Thoracic aorta (tissue), 2 donors: ENCODE data around the gene HPS1. TPM values are rescaled to one million over a fixed set of nuclear protein-coding genes. Genes with fewer than 3 reads are reported as not detected.
"Not testable (repeated sequence)": the region's sequence is repeated elsewhere in the genome, so short reads cannot be mapped to it uniquely, and the experiment has no call there.

ENCODE experiments used
- ATAC-seq: fragments of 150-250 bp; one replicate; pipeline ENCODE4 v1.8.0; 2017; ENCODE audit warnings: low read depth; ENCODE audit not compliant: insufficient number of reproducible peaks, low FRiP score
- DNase-seq: peaks from one replicate; pipeline ENCODE4 v3.0.0-alpha.2; 2020; ENCODE audit warnings: low spot score
- H3K27ac ChIP-seq, 2 donors: fragments of 200-600 bp; sonication (generic); 1 replicate in 1 of 2; 2 replicates in 1 of 2; pipeline ENCODE4 v1.5.1; 2016; ENCODE audit warnings: mild to moderate bottlenecking in 2 of 2, moderate library complexity in 2 of 2
- H3K27me3 ChIP-seq: fragments of 200-600 bp; sonication (generic); replicated peaks from 2 replicates; pipeline ENCODE4 v1.6.0; 2016; ENCODE audit warnings: mild to moderate bottlenecking; ENCODE audit not compliant: insufficient read depth
- H3K36me3 ChIP-seq: fragments of 200-600 bp; sonication (generic); one replicate; pipeline ENCODE4 v1.5.1; 2016
- H3K4me1 ChIP-seq, 2 donors: fragments of 200-600 bp; sonication (generic); 1 replicate in 1 of 2; 2 replicates in 1 of 2; pipeline versions ENCODE4 v1.5.1 to v1.6.0; 2016; ENCODE audit warnings: low read depth in 2 of 2, mild to moderate bottlenecking in 1 of 2; ENCODE audit not compliant: control insufficient read depth in 1 of 2
- H3K4me3 ChIP-seq: fragments of 200-600 bp; sonication (generic); 2 replicates; pipeline ENCODE4 v1.5.1; 2016; ENCODE audit warnings: mild to moderate bottlenecking
- H3K9me3 ChIP-seq: fragments of 200-600 bp; sonication (generic); 2 replicates; pipeline ENCODE4 v1.5.1; 2016
- total RNA-seq, 2 donors: library from RNA; depleted of rRNA; stranded (reverse); fragments of >200 nt; gene quantifications; one replicate each; pipeline versions ENCODE4 v1.1.0 to v1.2.3, GENCODE V29; 2016
- TF ChIP-seq, protein P1 (sequence below): fragments of 200-600 bp; sonication (generic); IDR thresholded peaks from one replicate; pipeline ENCODE4 v1.5.1; 2019; ENCODE audit warnings: antibody characterized with exemption

The HPS1 gene
- total RNA-seq, 2 donors from 2014 or later: 60.1 to 79.3 TPM

DNA sequence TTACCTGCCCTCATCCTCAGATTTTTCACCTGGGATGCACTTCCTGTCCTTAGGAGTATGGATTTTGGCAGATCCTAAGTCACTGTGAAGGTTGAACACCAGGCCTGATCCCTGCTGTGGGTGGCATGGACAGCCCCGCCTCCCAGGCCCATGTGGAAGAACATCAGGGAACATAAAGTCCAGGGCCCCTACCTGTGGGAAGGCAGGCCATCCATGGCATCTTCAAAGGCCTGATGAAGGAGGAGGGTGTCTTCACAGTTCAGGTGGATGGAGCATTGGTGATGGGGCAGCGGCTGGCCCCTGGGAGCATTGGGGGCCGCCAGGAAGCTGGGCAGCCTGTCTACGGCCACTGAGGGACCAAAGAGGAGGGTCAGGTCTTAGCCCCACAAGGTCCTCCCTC lies 56.3 kb downstream of the HPS1 start:
- Histone ChIP-seq H3K4me3 (no peak overlapping the region), H3K9me3 (no peaks in the 10 kb centered on the region), H3K27me3 (no peaks in the 10 kb centered on the region), H3K4me1 (peaks cover 10 to 18% of the 10 kb centered on the region in 2 donors), H3K36me3 (peaks cover 16% of the 10 kb centered on the region), H3K27ac (no peak overlapping the region)
- TF ChIP-seq, protein P1, sequence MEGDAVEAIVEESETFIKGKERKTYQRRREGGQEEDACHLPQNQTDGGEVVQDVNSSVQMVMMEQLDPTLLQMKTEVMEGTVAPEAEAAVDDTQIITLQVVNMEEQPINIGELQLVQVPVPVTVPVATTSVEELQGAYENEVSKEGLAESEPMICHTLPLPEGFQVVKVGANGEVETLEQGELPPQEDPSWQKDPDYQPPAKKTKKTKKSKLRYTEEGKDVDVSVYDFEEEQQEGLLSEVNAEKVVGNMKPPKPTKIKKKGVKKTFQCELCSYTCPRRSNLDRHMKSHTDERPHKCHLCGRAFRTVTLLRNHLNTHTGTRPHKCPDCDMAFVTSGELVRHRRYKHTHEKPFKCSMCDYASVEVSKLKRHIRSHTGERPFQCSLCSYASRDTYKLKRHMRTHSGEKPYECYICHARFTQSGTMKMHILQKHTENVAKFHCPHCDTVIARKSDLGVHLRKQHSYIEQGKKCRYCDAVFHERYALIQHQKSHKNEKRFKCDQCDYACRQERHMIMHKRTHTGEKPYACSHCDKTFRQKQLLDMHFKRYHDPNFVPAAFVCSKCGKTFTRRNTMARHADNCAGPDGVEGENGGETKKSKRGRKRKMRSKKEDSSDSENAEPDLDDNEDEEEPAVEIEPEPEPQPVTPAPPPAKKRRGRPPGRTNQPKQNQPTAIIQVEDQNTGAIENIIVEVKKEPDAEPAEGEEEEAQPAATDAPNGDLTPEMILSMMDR: no peak
- DNase-seq (no peak), ATAC-seq (no peak)

DNA sequence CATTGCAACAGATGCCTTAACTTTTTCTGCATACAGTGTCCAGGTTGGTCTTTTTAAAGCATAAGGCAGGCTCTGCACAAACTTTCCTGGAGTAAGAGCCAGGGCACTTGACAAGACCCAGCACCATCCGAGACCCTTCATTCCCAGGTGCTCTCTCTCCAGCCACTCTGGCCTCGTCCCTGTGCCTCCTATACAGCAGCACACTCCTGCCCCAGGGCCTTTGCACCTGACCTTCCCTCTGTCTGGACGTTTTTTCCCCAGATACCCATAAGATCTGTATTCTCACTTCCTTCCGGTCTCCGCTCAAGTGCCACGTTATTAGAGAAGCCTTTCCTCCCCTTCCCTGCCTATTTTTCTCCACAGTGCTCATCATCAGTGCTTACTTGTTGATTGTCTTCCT lies 57.3 kb downstream of the HPS1 start:
- TF ChIP-seq, protein P1: no peak

DNA sequence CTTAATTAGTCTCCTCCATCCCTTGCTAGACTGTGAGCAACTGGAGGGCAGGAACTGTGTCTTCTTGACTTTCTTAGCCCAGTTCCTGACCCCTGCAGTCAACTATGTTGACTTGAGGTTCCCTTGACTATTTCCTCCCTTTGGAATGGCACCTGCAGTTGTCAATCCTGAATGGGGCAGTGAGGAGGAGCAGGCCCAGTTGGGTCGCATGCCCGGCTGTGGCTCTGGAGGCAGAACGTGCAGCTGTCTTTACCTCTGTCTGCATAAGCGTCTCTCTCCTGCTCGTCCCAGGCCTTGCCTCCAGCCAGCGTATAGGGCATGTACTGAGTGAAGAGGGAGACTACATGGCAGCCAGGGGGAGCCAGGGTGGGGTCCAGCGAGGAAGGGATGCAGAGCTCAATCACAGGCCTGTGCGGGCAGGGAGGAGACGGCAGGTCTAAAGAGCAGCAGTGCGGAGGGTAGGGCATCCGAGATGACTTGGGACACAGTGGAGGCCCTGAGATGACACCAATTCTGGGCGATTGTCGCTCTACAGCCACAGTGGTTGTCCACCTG lies 58.6 kb downstream of the HPS1 start:
- no peak for ATAC-seq
- Histone ChIP-seq H3K4me3 (no peak overlapping the region), H3K9me3 (no peaks in the 10 kb centered on the region), H3K27ac (no peak overlapping the region), H3K4me1 (peaks cover 10 to 18% of the 10 kb centered on the region in 2 donors), H3K36me3 (peaks cover 6% of the 10 kb centered on the region), H3K27me3 (no peaks in the 10 kb centered on the region)
- TF ChIP-seq, protein P1: no peak
- no peak for DNase-seq

More for the DNA sequence above, 57.3 kb downstream of the HPS1 start:
- no peaks in the 10 kb centered on the region for H3K9me3 ChIP-seq
- no peak overlapping the region for H3K4me3 ChIP-seq
- peaks cover 14% of the 10 kb centered on the region for H3K36me3 ChIP-seq
- DNase-seq: no peak
- no peak overlapping the region for H3K27ac ChIP-seq
- no peaks in the 10 kb centered on the region for H3K27me3 ChIP-seq
- no peak for ATAC-seq
- peaks cover 10 to 18% of the 10 kb centered on the region in 2 donors for H3K4me1 ChIP-seq

DNA sequence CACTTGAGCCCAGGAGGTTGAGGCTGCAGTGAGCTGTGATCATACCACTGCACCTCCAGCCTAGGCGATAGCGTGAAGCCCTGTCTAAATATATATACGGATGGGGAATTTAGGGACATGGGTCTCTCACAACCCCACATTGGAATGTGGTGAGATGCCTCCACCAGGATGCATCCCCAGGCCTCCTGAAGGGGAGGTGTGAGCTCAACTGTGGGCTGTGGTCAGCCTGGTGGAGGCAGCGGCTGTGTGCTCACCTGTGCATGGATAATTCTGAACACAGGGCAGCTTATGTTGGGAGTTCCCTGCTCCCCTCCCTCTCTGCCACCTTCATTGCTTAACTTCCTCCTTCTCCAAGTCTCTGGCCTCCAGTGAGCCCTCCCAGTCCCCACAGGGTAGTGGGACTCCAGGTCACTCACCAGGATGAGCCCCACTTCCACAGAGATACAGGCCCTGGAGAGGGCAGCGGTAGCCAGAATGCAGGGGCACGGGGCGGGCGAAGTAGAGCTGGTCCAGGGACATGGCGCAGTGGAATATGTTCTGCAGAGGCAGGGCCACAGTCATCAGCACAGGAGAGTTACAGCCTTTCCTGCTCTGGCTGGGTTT lies 62.1 kb downstream of the HPS1 start:
- DNase-seq (no peak), ATAC-seq (no peak)
- TF ChIP-seq, protein P1: no peak
- H3K27ac ChIP-seq: no peak overlapping the region
- peaks cover 6% of the 10 kb centered on the region for H3K36me3 ChIP-seq
- H3K9me3 ChIP-seq: no peaks in the 10 kb centered on the region
- H3K4me1 ChIP-seq: no peaks in the 10 kb centered on the region
- no peak overlapping the region for H3K4me3 ChIP-seq
- no peaks in the 10 kb centered on the region for H3K27me3 ChIP-seq

DNA sequence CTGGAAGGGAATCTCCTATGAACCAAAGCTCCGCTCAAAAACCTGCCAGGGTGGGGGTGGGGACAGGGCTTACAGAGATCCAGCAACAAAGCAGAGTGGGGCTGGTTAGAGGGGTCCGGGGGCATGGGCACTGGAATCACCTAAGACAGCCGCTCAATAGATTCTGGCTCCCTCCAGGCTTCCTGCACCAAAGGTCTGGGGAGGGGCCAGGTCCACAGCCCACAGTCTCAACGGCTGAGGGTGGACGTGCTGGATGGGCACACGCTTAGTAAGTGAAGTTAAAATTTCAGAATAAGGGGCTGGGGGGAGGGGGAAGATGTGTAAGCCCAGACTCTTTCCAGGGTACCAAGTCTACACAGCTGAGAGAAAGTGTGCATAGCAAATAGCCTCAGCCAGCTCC lies 62.9 kb downstream of the HPS1 start:
- no peak for ATAC-seq
- Histone ChIP-seq H3K36me3 (peaks cover 6% of the 10 kb centered on the region), H3K4me1 (no peaks in the 10 kb centered on the region), H3K4me3 (no peak overlapping the region), H3K9me3 (no peaks in the 10 kb centered on the region), H3K27me3 (no peaks in the 10 kb centered on the region), H3K27ac (no peak overlapping the region)
- DNase-seq: no peak
- TF ChIP-seq, protein P1: no peak

DNA sequence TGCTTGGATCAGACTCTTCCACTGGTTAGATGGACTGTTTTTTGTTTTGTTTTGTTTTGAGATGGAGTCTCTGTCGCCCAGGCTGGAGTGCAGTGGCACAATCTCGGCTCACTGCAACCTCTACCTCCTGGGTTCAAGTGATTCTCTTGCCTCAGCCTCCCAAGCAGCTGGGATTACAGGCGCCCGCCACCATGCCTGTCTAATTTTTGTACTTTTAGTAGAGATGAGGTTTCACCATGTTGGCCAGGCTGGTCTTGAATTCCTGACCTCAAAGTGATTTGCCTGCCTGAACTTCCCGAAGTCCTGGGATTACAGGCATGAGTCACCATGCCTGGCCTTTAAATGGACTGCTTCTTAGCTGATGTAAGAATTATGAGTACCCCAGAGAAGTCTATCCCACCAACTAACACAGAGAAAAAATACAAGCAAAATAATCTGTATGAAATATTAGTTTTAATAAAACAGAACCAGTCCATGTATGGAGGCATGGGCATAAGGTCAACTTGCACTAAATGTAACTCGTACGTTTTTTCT lies 63.5 kb downstream of the HPS1 start:
- not testable (repeated sequence) for DNase-seq, H3K36me3 ChIP-seq, ATAC-seq

More for the DNA sequence above, 63.5 kb downstream of the HPS1 start:
- H3K9me3 ChIP-seq, H3K27ac ChIP-seq, H3K4me1 ChIP-seq, H3K4me3 ChIP-seq, H3K27me3 ChIP-seq: not testable (repeated sequence)
